Measurements from ENCODE around the gene PBX3. TPM values are rescaled to one million over a fixed set of nuclear protein-coding genes. Genes with fewer than 3 reads are reported as not detected.

The PBX3 gene
- polyA plus RNA-seq, 1 donor (not counting 4 experiments of a cell fraction or from before 2014, with no cell fraction given): 26.3 TPM

DNA sequence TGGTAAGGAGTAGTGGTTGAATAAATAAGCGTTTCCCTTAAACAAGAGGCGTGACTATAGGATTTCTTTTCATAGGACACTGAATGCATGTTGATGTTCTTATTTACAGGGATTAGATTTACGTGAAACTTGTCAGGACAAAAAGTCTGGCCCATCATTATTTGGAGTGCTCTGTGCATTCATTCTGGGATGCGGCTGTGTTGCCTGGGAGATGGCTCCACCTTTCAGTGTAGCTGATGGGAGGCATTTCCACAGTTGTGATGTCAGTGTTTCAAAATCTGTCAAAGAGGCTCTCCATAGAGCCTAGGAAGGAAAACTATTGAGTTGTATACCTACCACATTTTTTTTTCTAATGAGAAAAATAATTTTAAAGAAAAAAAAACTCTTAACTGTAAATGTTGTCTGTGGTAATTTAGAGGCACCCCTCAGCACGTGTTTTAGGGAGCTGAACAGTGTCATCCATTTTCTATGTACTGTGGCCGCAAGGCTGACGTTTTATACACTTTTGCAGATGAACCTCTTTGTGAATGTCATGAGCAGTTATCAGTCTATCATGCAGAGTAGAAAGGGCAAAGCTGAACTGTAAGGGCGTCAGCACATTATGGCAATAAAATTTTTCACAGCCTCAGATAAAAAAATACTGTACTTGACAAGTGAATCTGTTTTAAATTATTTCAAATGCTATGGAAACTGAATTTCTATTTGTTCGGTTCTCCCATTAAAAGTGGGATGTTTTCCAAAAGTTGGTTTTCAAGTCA is 202.7 kb downstream of the PBX3 start:
- no peak overlapping the region for H3K27ac ChIP-seq (ENCODE audit: control insufficient read depth, insufficient read depth, low read length)
- no peaks in the 10 kb centered on the region for H3K9me1 ChIP-seq (ENCODE audit: control insufficient read depth, extremely low read depth, insufficient read depth, low read length)
- no peaks in the 10 kb centered on the region for H4K20me1 ChIP-seq (ENCODE audit: control insufficient read depth, extremely low read depth, insufficient read depth, low read length)
- H3K4me1 ChIP-seq (ENCODE audit: control insufficient read depth, extremely low read depth, insufficient read depth, low read length): peaks cover 15% of the 10 kb centered on the region
- H3K36me3 ChIP-seq (ENCODE audit: control insufficient read depth in 2 of 2, extremely low read depth in 1 of 2, insufficient read depth in 2 of 2, low read length in 2 of 2): no peaks in the 10 kb centered on the region
- FAIRE-seq (no peak), DNase-seq (ENCODE audit: low read depth, low spot score) (no peak)
- no peak overlapping the region for H3K4me3 ChIP-seq (ENCODE audit: control insufficient read depth in 2 of 3, extremely low read depth in 1 of 3, insufficient read depth in 2 of 3, low read depth in 1 of 3, low read length in 3 of 3)
- no peak for TF ChIP-seq EZH2 (IDR thresholded peaks at IDR 0.05; ENCODE audit: low read length)
- TF ChIP-seq, protein P1, sequence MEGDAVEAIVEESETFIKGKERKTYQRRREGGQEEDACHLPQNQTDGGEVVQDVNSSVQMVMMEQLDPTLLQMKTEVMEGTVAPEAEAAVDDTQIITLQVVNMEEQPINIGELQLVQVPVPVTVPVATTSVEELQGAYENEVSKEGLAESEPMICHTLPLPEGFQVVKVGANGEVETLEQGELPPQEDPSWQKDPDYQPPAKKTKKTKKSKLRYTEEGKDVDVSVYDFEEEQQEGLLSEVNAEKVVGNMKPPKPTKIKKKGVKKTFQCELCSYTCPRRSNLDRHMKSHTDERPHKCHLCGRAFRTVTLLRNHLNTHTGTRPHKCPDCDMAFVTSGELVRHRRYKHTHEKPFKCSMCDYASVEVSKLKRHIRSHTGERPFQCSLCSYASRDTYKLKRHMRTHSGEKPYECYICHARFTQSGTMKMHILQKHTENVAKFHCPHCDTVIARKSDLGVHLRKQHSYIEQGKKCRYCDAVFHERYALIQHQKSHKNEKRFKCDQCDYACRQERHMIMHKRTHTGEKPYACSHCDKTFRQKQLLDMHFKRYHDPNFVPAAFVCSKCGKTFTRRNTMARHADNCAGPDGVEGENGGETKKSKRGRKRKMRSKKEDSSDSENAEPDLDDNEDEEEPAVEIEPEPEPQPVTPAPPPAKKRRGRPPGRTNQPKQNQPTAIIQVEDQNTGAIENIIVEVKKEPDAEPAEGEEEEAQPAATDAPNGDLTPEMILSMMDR (optimal IDR thresholded peaks at IDR 0.05 in 1 of 3, IDR thresholded peaks at IDR 0.05 in 1 of 3, conservative IDR thresholded peaks at IDR 0.05 in 1 of 3; ENCODE audit: extremely low read depth in 1 of 3, insufficient read depth in 2 of 3, low read length in 3 of 3): no peak
- H3K79me2 ChIP-seq (ENCODE audit: control insufficient read depth, insufficient read depth, low read length): no peaks in the 10 kb centered on the region
- no peaks in the 10 kb centered on the region for H3K9me3 ChIP-seq (ENCODE audit: control insufficient read depth, low read depth, low read length)
- dilution Hi-C loops (cut with MboI; ENCODE audit: extremely low pct_ligation_motif_present, low sequenced_read_pairs): no loop called here
- H3K27me3 ChIP-seq (ENCODE audit: control insufficient read depth, extremely low read depth, insufficient read depth, low read length): no peaks in the 10 kb centered on the region
- H3K4me2 ChIP-seq (ENCODE audit: control insufficient read depth, extremely low read depth, insufficient read depth, low read depth, low read length): peak overlapping the region; percentile 51
- no peak overlapping the region for H2AFZ ChIP-seq (ENCODE audit: control insufficient read depth, low read length)
- H3K9ac ChIP-seq (ENCODE audit: control insufficient read depth, extremely low read depth, insufficient read depth, low read length): no peak overlapping the region

DNA sequence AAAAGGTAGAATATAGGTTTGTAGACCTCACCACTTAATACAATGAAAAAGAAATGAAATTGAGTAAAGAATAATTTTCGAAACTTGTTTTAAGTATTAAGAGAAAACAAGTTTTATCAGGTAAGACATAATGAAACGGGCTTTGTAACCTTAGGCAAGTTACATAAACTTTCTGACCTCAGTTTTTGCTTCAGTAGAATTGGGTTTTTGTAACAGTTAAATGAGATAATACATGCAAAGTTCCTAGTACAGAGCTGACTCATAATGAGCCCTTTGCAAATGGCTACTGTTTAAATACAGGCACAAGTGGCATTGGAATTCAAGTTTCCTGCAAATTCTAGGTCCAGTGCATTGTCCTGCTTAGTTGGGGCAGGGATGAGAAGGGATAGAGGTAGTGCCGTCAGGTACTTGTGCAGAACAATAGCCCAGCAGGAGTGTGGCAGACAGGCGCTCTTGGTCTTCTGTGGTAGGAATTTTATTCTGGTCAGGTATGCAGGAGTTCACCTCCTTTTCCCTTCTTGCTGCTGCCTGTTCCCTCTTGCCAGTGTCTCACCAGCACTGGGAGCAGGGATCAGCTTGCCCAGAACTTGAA is 203.8 kb downstream of the PBX3 start:
- H3K4me3 ChIP-seq (ENCODE audit: control insufficient read depth in 2 of 3, extremely low read depth in 1 of 3, insufficient read depth in 2 of 3, low read depth in 1 of 3, low read length in 3 of 3): no peak overlapping the region
- FAIRE-seq: no peak
- TF ChIP-seq EZH2 (IDR thresholded peaks at IDR 0.05; ENCODE audit: low read length): no peak
- TF ChIP-seq, protein P1 (optimal IDR thresholded peaks at IDR 0.05 in 1 of 3, IDR thresholded peaks at IDR 0.05 in 1 of 3, conservative IDR thresholded peaks at IDR 0.05 in 1 of 3; ENCODE audit: extremely low read depth in 1 of 3, insufficient read depth in 2 of 3, low read length in 3 of 3): no peak
- no peak for DNase-seq (ENCODE audit: low read depth, low spot score)
- no peak overlapping the region for H2AFZ ChIP-seq (ENCODE audit: control insufficient read depth, low read length)
- no peaks in the 10 kb centered on the region for H3K9me3 ChIP-seq (ENCODE audit: control insufficient read depth, low read depth, low read length)
- dilution Hi-C loops (cut with MboI; ENCODE audit: extremely low pct_ligation_motif_present, low sequenced_read_pairs): no loop called here
- no peaks in the 10 kb centered on the region for H3K79me2 ChIP-seq (ENCODE audit: control insufficient read depth, insufficient read depth, low read length)
- no peak overlapping the region for H3K27ac ChIP-seq (ENCODE audit: control insufficient read depth, insufficient read depth, low read length)
- no peaks in the 10 kb centered on the region for H3K36me3 ChIP-seq (ENCODE audit: control insufficient read depth in 2 of 2, extremely low read depth in 1 of 2, insufficient read depth in 2 of 2, low read length in 2 of 2)
- no peaks in the 10 kb centered on the region for H4K20me1 ChIP-seq (ENCODE audit: control insufficient read depth, extremely low read depth, insufficient read depth, low read length)
- no peak overlapping the region for H3K9ac ChIP-seq (ENCODE audit: control insufficient read depth, extremely low read depth, insufficient read depth, low read length)
- no peaks in the 10 kb centered on the region for H3K27me3 ChIP-seq (ENCODE audit: control insufficient read depth, extremely low read depth, insufficient read depth, low read length)
- H3K4me2 ChIP-seq (ENCODE audit: control insufficient read depth, extremely low read depth, insufficient read depth, low read depth, low read length): no peak overlapping the region
- H3K4me1 ChIP-seq (ENCODE audit: control insufficient read depth, extremely low read depth, insufficient read depth, low read length): peaks cover 15% of the 10 kb centered on the region
- H3K9me1 ChIP-seq (ENCODE audit: control insufficient read depth, extremely low read depth, insufficient read depth, low read length): no peaks in the 10 kb centered on the region
